SKM-1 (cell line): ENCODE measurements around the gene CNPY2.
"Not testable (repeated sequence)": the region's sequence is repeated elsewhere in the genome, so short reads cannot be mapped to it uniquely, and the experiment has no call there.

Source experiments
- DNase-seq: peaks from one replicate; lab custom pipeline; 2025; ENCODE audit not compliant: unreplicated experiment; lab: John Stamatoyannopoulos, UW

CNPY2 gene

GRCh38 chr12:56333679-56334489 lies 18.1 kb upstream of the CNPY2 start, which contains the start of gene PAN2:
Gene PAN2 (minus strand): TSS chr12:56334000. CDS start chr12:56333094, 906 bp downstream.
- peak; percentile 63 for DNase-seq

- peak; percentile 10 for DNase-seq
Measured at GRCh38 chr12:56333197-56333678, 17.4 kb upstream of the CNPY2 start.

DNA sequence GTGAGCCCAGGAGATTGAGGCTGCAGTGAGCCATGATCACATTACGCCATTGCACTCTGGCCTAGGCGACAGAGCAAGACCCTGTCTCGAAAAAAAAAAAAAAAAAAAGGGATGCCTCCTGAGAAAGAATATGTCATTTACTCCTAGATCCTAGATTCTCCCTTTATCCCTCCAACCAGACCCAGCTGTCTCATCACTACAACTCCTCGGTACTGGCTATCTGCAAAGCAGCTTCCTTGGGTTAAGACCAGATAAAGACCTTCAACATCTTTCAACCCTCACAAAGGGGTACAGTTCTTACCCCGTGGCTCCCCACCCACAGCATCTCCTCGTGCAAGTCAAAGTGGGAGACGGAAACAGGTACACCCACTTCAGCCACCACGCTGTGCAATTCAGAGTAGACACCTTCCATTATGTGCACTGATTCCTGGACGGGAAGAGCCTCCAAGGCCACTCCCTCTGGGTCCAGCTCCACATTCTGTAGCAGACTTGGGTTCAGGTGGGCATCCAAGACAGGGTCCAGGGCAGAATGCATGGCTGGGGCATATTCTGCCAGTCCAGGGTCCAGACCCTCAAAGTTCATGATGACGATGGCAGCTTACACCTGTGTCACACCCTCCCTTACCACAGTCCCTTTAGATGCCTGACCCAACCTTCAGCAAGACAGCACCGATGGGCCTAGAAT lies 16.9 kb upstream of the CNPY2 start:
- no peak for DNase-seq

DNA sequence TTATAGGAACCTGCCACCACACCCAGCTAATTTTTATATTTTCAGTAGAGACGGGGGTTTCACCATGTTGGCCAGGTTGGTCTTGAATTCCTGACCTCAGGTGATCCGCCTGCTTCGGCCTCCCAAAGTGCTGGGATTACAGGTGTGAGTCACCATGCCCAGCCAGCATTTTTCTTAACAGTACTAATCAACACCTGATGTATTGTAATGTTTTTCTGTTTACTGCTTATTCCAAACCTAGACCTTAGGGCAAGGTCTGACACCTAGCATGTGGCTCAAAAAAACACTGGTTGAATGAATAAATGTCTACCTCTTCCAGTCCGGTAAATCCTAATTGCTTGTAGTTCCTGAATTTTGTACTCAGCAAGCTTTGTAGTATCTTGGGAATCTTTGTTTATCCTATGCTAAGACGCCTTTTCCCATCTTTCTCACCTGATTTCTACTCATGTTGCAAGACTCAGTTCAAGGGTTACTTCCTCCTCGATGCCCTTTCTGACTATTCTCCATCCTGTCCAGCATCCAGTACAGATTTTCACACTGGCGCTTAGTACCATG lies 15.2 kb upstream of the CNPY2 start:
- DNase-seq, result no peak

GRCh38 chr12:56326533-56326932 lies 10.7 kb upstream of the CNPY2 start:
- no peak for DNase-seq

- no peak for DNase-seq
Measured at GRCh38 chr12:56326126-56326525, 10.3 kb upstream of the CNPY2 start.

- DNase-seq, result no peak
Measured at GRCh38 chr12:56324206-56324605, 8.4 kb upstream of the CNPY2 start.

- not testable (repeated sequence) for DNase-seq
Measured at GRCh38 chr12:56321610-56322009, 5.8 kb upstream of the CNPY2 start.

DNA sequence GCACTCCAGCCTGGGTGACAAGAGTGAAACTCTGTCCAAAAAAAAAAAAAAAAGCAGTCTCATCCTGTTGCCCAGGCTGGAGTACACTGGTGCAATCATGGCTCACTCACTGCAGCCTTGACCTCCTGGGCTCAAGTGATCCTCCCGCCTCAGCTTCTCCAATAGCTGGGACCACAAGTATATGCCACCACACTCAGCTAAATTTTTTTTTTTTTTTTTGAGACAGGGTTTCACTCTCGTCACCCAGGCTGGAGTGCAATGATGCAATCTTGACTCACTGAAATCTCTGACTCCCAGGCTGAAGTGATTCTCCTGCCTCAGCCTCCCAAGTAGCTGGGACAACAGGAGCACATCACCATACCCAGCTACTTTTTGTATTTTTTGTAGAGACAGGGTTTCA lies 5.2 kb upstream of the CNPY2 start:
- DNase-seq, result no peak

- no peak for DNase-seq
Measured at GRCh38 chr12:56317675-56318074, 1.9 kb upstream of the CNPY2 start.

DNA sequence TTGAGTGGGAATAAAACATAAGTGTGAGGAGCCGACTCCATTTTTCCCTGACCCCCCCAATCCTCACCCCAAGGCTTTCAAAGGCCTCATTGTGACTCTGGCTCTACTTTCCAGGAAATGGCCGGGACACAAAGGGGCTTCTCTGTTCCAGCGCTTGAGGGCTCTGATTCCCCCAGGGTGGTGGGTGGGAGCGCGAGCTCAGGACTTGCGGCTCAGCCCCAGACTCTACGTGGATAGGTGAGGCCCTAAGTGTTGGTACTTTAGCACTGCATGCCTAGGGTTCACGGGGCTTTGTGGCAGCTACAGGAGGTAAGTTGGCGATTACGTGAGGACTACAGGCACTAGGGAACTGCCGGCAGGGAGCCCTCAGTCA lies 553 bp downstream of the CNPY2 start:
- no peak for DNase-seq

GRCh38 chr12:56311003-56311402 lies 4.8 kb downstream of the CNPY2 start:
- DNase-seq, result no peak

DNA sequence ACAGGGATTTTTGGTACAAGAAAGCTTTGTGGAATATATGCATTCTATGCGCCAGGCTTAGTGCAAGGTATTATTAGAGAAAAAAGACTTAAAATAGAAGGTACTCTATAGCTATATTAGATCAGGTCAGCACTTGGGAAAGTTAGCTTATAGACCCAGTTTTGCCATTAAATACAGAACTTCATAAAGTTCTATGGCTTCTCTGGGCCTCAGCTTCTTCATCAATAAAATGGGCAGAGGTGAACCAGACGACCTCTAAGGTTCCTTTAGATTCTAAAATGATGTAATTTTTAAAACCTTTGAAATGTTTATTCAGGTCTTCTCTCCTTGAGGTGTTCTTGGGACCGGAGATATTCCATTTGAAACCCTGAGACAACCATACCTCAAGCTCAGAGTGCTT lies 7.1 kb downstream of the CNPY2 start:
- DNase-seq, result no peak

GRCh38 chr12:56307221-56307965 lies 8.4 kb downstream of the CNPY2 start:
- no peak for DNase-seq

GRCh38 chr12:56304872-56305590 lies 10.8 kb downstream of the CNPY2 start:
- DNase-seq, result no peak

- no peak for DNase-seq
Measured at GRCh38 chr12:56304276-56304675, 11.5 kb downstream of the CNPY2 start.

DNA sequence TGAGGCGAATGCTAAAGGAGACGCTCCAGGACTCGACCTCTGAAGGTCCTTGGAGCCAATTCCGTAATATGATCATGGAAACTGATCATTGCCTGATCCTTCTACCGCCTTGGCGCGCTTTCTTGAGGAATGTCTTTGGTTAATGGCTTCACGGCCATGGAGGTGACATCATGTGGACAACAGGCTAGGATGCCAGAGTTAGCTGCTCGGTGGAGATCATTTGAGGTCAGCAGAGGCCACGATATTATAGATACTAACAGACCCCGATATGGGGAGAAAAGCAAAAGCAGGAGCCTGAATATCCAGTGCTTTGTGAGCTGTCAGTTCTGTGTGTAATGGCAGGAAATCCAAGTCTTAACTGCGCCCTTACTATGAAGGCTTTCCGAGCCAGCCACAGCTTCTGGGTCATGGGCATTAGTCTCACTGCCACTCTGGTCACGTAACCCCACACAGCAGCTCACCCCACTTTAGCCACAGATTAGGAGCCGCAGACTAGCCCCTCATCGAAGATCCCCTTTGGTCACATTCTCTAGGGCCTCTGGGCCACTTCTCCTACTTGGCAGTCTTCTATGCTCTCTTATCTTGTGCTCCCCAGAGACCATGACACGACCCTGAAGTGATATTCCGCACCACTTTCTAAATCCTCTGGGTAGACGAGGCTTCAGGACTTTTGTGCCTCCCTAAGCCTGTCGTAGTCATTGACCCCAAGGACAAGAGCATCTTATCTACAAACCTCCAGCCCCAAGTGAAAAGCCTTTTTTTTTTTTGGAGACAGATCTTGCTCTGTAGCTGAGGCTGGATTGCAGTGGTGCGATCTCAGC lies 14.9 kb downstream of the CNPY2 start:
- no peak for DNase-seq

GRCh38 chr12:56299853-56300643 lies 15.7 kb downstream of the CNPY2 start, which contains the start of gene CS:
Gene CS (minus strand): TSS chr12:56300330. CDS start chr12:56300201, 129 bp downstream.
- DNase-seq, result peak; percentile 80

- DNase-seq, result peak; percentile 20
Measured at GRCh38 chr12:56299308-56299852, 16.4 kb downstream of the CNPY2 start.
